Neural cell (in vitro differentiated cells): ENCODE data around the gene ATG4D. TPM values are rescaled to one million over a fixed set of nuclear protein-coding genes. Genes with fewer than 3 reads are reported as not detected.

Experiments
- H2AFZ ChIP-seq: fragments of 200-600, 300-800 bp; sonication (generic), shearing (Covaris generic); 2 replicates; pipeline ENCODE4 v1.6.0; 2014; ENCODE audit warnings: low read depth, mild to moderate bottlenecking, antibody characterized with exemption, low read length, moderate library complexity
- H3F3A ChIP-seq: fragments of 200-600 bp; shearing (Covaris generic); 2 replicates; pipeline ENCODE4 v1.6.1; 2016; ENCODE audit warnings: mild to moderate bottlenecking, moderate library complexity, mixed read lengths, antibody characterized with exemption, low read length; ENCODE audit not compliant: insufficient read depth, poor library complexity, severe bottlenecking
- H3K27ac ChIP-seq: fragments of 200-600, 300-800 bp; sonication (generic), shearing (Covaris generic); 2 replicates; pipeline ENCODE4 v1.5.1; 2014; ENCODE audit warnings: mild to moderate bottlenecking, low read length, moderate library complexity
- H3K27me3 ChIP-seq: fragments of 300-800, 200-600 bp; sonication (generic), shearing (Covaris generic); 2 replicates; pipeline ENCODE4 v1.6.0; 2014; ENCODE audit warnings: mild to moderate bottlenecking, low read depth, low read length, moderate library complexity; ENCODE audit not compliant: insufficient read depth
- H3K36me3 ChIP-seq: fragments of 300-800, 200-600 bp; sonication (generic), shearing (Covaris generic); 2 replicates; pipeline ENCODE4 v1.5.1; 2014; ENCODE audit warnings: mild to moderate bottlenecking, antibody characterized with exemption, low read length, moderate library complexity; ENCODE audit not compliant: insufficient read depth
- H3K4me2 ChIP-seq: fragments of 300-800, 200-600 bp; sonication (generic), shearing (Covaris generic); 2 replicates; pipeline ENCODE4 v1.6.0; 2014; ENCODE audit warnings: mild to moderate bottlenecking, low read length
- H3K4me3 ChIP-seq: fragments of 300-800, 200-600 bp; sonication (generic), shearing (Covaris generic); 2 replicates; pipeline ENCODE4 v1.5.1; 2014; ENCODE audit warnings: mild to moderate bottlenecking, low read length, moderate library complexity
- H3K79me2 ChIP-seq: fragments of 200-600 bp; shearing (Covaris generic); replicated peaks from 2 replicates; pipeline ENCODE4 v1.6.0; 2014; ENCODE audit warnings: mild to moderate bottlenecking, low read length, moderate library complexity; ENCODE audit not compliant: insufficient read depth
- H3K9ac ChIP-seq: fragments of 300-800, 200-600 bp; sonication (generic), shearing (Covaris generic); 2 replicates; pipeline ENCODE4 v1.6.1; 2016; ENCODE audit warnings: mild to moderate bottlenecking, low read length, mixed read lengths
- H3K9me2 ChIP-seq: fragments of 200-600 bp; shearing (Covaris generic); 2 replicates; pipeline ENCODE4 v1.6.1; 2016; ENCODE audit warnings: mild to moderate bottlenecking, low read length, mixed read lengths; ENCODE audit not compliant: insufficient read depth
- H3K9me3 ChIP-seq: fragments of 200-600, 300-800 bp; sonication (generic), shearing (Covaris generic); 2 replicates; pipeline ENCODE4 v1.6.1; 2016; ENCODE audit warnings: mild to moderate bottlenecking, mixed run types, low read length, moderate library complexity, mixed read lengths
- H4K20me1 ChIP-seq: fragments of 200-600 bp; shearing (Covaris generic); 2 replicates; pipeline ENCODE4 v1.6.1; 2016; ENCODE audit warnings: mild to moderate bottlenecking, mixed run types; ENCODE audit not compliant: insufficient read depth
- CTCF ChIP-seq: fragments of 450-650 bp; IDR thresholded peaks from 2 replicates; pipeline ENCODE4 v1.5.1; 2014; ENCODE audit warnings: antibody characterized with exemption, mild to moderate bottlenecking, moderate library complexity; ENCODE audit not compliant: poor library complexity, severe bottlenecking
- EP300 ChIP-seq: fragments of 450-650 bp; conservative IDR thresholded peaks from 2 replicates; pipeline ENCODE4 v1.6.1; 2014; ENCODE audit warnings: antibody characterized with exemption, mild to moderate bottlenecking, moderate library complexity; ENCODE audit not compliant: poor library complexity, severe bottlenecking
- EZH2 ChIP-seq: fragments of 200-600, 300-800 bp; shearing (Covaris generic), sonication (generic); IDR thresholded peaks from 2 replicates; pipeline ENCODE4 v1.6.1; 2014; ENCODE audit warnings: antibody characterized with exemption, low read length, borderline replicate concordance, mild to moderate bottlenecking; ENCODE audit not compliant: insufficient read depth, poor library complexity, severe bottlenecking
- MXI1 ChIP-seq: fragments of 450-650 bp; conservative IDR thresholded peaks from 2 replicates; pipeline ENCODE4 v1.6.1; 2014; ENCODE audit warnings: antibody characterized with exemption, mild to moderate bottlenecking; ENCODE audit not compliant: poor library complexity, severe bottlenecking
- POLR2AphosphoS5 ChIP-seq: IDR thresholded peaks from 2 replicates; pipeline ENCODE4 v1.6.1; 2012
- RAD21 ChIP-seq: fragments of 450-650 bp; conservative IDR thresholded peaks from 2 replicates; pipeline ENCODE4 v1.6.1; 2014; ENCODE audit warnings: antibody characterized with exemption, mild to moderate bottlenecking, moderate library complexity
- REST ChIP-seq: IDR thresholded peaks from 2 replicates; pipeline ENCODE4 v1.6.1; 2012; ENCODE audit warnings: borderline replicate concordance
- SMC3 ChIP-seq: fragments of 450-650 bp; conservative IDR thresholded peaks from 2 replicates; pipeline ENCODE4 v1.6.1; 2014; ENCODE audit warnings: antibody characterized with exemption, mild to moderate bottlenecking, moderate library complexity; ENCODE audit not compliant: poor library complexity
- TAF1 ChIP-seq: IDR thresholded peaks from 2 replicates; pipeline ENCODE4 v1.6.1; 2012; ENCODE audit warnings: low read depth
- polyA plus RNA-seq: library from polyadenylated mRNA; depleted of rRNA; stranded (reverse); fragments of >200 nt; gene quantifications from 2 replicates; pipeline ENCODE4 v1.2.3, GENCODE V29; 2014

Gene ATG4D
- polyA plus RNA-seq, 1 donor from 2014 or later, result 50.2 TPM

GRCh38 chr19:10555610-10555973, 11.9 kb downstream of the ATG4D start:
- H3K27ac ChIP-seq, result no peak overlapping the region

GRCh38 chr19:10557603-10558197, 14.0 kb downstream of the ATG4D start:
- H3F3A ChIP-seq, result no peaks in the 10 kb centered on the region
- no peak overlapping the region for H3K9ac ChIP-seq
- H3K9me3 ChIP-seq, result no peaks in the 10 kb centered on the region
- H3K79me2 ChIP-seq, result no peaks in the 10 kb centered on the region
- H3K4me3 ChIP-seq, result no peak overlapping the region
- H3K27me3 ChIP-seq, result no peaks in the 10 kb centered on the region
- H3K27ac ChIP-seq, result no peak overlapping the region
- no peaks in the 10 kb centered on the region for H4K20me1 ChIP-seq
- no peak overlapping the region for H3K4me2 ChIP-seq
- H3K9me2 ChIP-seq, result no peaks in the 10 kb centered on the region
- H3K36me3 ChIP-seq, result peaks cover 2% of the 10 kb centered on the region
- H2AFZ ChIP-seq, result no peak overlapping the region
- TF ChIP-seq RAD21 (no peak), TAF1 (no peak), CTCF (no peak), REST (no peak), EP300 (no peak), MXI1 (no peak)

More at GRCh38 chr19:10555610-10555973, 11.9 kb downstream of the ATG4D start:
- Histone ChIP-seq H3K79me2 (no peaks in the 10 kb centered on the region), H2AFZ (no peak overlapping the region), H3K4me2 (no peak overlapping the region), H4K20me1 (no peaks in the 10 kb centered on the region), H3F3A (no peaks in the 10 kb centered on the region), H3K36me3 (peaks cover 7% of the 10 kb centered on the region), H3K9me3 (no peaks in the 10 kb centered on the region), H3K27me3 (no peaks in the 10 kb centered on the region), H3K4me3 (no peak overlapping the region), H3K9ac (no peak overlapping the region), H3K9me2 (no peaks in the 10 kb centered on the region)
- no peak for TF ChIP-seq EP300
- no peak for TF ChIP-seq RAD21
- TF ChIP-seq MXI1, result no peak
- no peak for TF ChIP-seq POLR2AphosphoS5
- no peak for TF ChIP-seq CTCF
- TF ChIP-seq SMC3, result no peak
- no peak for TF ChIP-seq TAF1
- no peak for TF ChIP-seq EZH2
- TF ChIP-seq REST, result no peak
